ENCODE measurements around the gene TMED8. TPM values are rescaled to one million over a fixed set of nuclear protein-coding genes. Genes with fewer than 3 reads are reported as not detected.

Gene TMED8
- total RNA-seq, 1 experiment from 2014 or later: 42.6 TPM

DNA sequence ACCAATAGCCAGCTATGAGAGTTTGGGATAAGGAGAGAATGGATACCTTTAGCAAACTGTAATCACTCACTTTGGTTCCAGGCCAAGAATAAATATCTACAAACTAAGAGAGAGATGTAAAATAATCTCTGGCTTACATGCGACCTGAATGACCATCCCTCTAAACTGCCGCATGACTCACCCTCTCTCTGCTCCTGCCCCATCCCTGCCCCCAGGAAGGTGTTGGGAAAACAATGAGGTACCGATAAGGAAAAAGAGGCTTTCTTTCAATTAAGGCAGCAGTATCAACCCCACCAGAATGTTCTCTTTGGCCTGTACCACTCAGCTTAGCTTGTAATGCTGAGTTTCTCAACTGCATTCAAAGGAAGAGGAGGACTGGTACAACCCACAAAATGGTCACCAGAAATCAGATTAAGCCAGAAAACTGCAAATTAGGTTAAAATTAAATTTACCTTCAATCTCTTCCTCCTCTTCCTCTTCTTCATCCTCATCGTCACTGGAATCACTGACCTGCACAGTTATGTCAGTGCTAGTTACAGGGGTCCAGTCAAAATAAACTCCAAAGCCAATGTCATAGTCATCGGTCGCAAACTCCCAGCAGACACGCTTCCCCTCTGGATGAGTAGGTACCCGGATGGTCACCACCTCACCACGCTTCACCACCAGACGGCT lies 34.0 kb downstream of the TMED8 start:
- no peaks in the 10 kb centered on the region for H4K20me1 ChIP-seq (ENCODE audit: insufficient read depth)
- DNase-seq: no peak
- no peak overlapping the region for H2AFZ ChIP-seq
- H3K4me2 ChIP-seq: no peak overlapping the region
- H3K4me1 ChIP-seq (replicated peaks; ENCODE audit: insufficient read depth): no peaks in the 10 kb centered on the region
- no TSS peak for BruUV-seq (replicated peaks)
- no peaks in the 10 kb centered on the region for H3K9me2 ChIP-seq (ENCODE audit: insufficient read depth)
- intact Hi-C loops (cut with micrococcal nuclease; ENCODE audit: unreplicated experiment): no loop called here
- H3K4me3 ChIP-seq: no peak overlapping the region
- H3F3A ChIP-seq (ENCODE audit: insufficient read depth, low read depth): peaks cover 3% of the 10 kb centered on the region; the same call in 1 of the 2 replicates
- no peaks in the 10 kb centered on the region for H3K9me3 ChIP-seq (ENCODE audit: insufficient read depth, low read depth)
- ChIA-PET CTCF (no interaction called here), POLR2A (ENCODE audit: unreplicated experiment) (interaction anchor here (0.7 kb wide), 1 partner anchor 560 kb away, joined by 5 read pairs; no protein-coding TSS in a partner anchor)
- TF ChIP-seq, protein P1, sequence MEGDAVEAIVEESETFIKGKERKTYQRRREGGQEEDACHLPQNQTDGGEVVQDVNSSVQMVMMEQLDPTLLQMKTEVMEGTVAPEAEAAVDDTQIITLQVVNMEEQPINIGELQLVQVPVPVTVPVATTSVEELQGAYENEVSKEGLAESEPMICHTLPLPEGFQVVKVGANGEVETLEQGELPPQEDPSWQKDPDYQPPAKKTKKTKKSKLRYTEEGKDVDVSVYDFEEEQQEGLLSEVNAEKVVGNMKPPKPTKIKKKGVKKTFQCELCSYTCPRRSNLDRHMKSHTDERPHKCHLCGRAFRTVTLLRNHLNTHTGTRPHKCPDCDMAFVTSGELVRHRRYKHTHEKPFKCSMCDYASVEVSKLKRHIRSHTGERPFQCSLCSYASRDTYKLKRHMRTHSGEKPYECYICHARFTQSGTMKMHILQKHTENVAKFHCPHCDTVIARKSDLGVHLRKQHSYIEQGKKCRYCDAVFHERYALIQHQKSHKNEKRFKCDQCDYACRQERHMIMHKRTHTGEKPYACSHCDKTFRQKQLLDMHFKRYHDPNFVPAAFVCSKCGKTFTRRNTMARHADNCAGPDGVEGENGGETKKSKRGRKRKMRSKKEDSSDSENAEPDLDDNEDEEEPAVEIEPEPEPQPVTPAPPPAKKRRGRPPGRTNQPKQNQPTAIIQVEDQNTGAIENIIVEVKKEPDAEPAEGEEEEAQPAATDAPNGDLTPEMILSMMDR (conservative IDR thresholded peaks at IDR 0.05): no peak
- TF ChIP-seq EZH2 (IDR thresholded peaks at IDR 0.05; ENCODE audit: low read depth): no peak
- H3K79me2 ChIP-seq (ENCODE audit: low read depth): no peaks in the 10 kb centered on the region
- H3K36me3 ChIP-seq (ENCODE audit: low read depth): no peaks in the 10 kb centered on the region
- no peaks in the 10 kb centered on the region for H3K27me3 ChIP-seq (ENCODE audit: insufficient read depth, low read depth)
- H3K27ac ChIP-seq: no peak overlapping the region

DNA sequence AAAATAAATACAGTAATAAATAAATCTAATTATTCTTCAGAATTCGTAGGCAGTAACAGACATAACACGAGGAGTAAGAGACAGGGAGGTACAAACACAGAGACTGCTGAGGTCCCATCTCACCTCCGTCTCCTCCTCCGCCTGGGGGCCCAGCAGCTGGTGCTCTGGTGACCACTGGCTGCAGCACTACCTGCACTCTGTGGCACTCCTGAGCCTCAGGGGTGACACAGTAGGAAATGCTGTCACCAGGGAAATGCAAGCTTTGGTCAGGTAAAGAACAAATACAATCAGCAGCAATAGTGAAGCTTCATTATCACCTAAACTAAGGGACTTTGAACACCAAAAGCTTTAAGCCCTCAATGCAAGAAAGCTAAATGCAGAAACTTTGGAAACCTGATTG lies 36.5 kb downstream of the TMED8 start:
- Histone ChIP-seq H3K27ac (no peak overlapping the region), H3K4me2 (no peak overlapping the region), H3K9me3 (ENCODE audit: insufficient read depth, low read depth) (no peaks in the 10 kb centered on the region), H3K79me2 (ENCODE audit: low read depth) (no peaks in the 10 kb centered on the region), H3K4me1 (replicated peaks; ENCODE audit: insufficient read depth) (no peaks in the 10 kb centered on the region), H3K27me3 (ENCODE audit: insufficient read depth, low read depth) (no peaks in the 10 kb centered on the region), H4K20me1 (ENCODE audit: insufficient read depth) (no peaks in the 10 kb centered on the region), H2AFZ (no peak overlapping the region), H3F3A (ENCODE audit: insufficient read depth, low read depth) (peaks cover 3% of the 10 kb centered on the region; the same call in 1 of the 2 replicates), H3K4me3 (no peak overlapping the region), H3K9me2 (ENCODE audit: insufficient read depth) (no peaks in the 10 kb centered on the region), H3K36me3 (ENCODE audit: low read depth) (no peaks in the 10 kb centered on the region)
- POLR2A ChIA-PET (ENCODE audit: unreplicated experiment): no interaction called here
- intact Hi-C loops (cut with micrococcal nuclease; ENCODE audit: unreplicated experiment): no loop called here
- CTCF ChIA-PET: interaction anchor here (0.7 kb wide), 1 partner anchor 36 kb away, joined by 6 read pairs; the partner anchor contains the start of gene TMED8
- no peak for DNase-seq
- TF ChIP-seq, protein P1 (conservative IDR thresholded peaks at IDR 0.05): no peak
- TF ChIP-seq EZH2 (IDR thresholded peaks at IDR 0.05; ENCODE audit: low read depth): no peak
- BruUV-seq (replicated peaks): no TSS peak

DNA sequence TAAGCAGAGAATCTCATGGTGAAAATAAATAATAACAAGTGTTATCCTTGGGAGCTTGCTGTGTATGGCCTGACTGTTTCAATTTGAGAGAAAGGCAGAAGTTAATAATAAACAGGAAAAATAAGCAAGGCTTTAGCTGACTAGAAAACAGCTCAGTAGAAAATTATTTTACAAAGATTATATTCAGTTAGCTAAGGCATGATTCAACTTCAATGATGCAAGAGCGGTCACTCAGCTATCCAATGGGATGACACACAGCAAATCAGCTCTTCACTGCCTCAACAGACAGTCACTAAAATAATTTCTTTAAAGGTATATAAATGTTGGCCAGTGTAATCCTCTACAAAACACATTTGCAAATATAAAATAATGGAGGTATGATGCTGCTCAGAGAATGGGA lies 37.5 kb downstream of the TMED8 start:
- BruUV-seq (replicated peaks): no TSS peak
- peaks cover 6% of the 10 kb centered on the region; the same call in 1 of the 2 replicates for H3F3A ChIP-seq (ENCODE audit: insufficient read depth, low read depth)
- no peaks in the 10 kb centered on the region for H4K20me1 ChIP-seq (ENCODE audit: insufficient read depth)
- intact Hi-C loops (cut with micrococcal nuclease; ENCODE audit: unreplicated experiment): no loop called here
- no peaks in the 10 kb centered on the region for H3K4me1 ChIP-seq (replicated peaks; ENCODE audit: insufficient read depth)
- POLR2A ChIA-PET (ENCODE audit: unreplicated experiment): no interaction called here
- DNase-seq: no peak
- H3K27ac ChIP-seq: 0 out of 2 replicates have a peak overlapping the region, but pooled peaks have one; percentile 8
- H3K4me2 ChIP-seq: no peak overlapping the region
- H3K9me3 ChIP-seq (ENCODE audit: insufficient read depth, low read depth): no peaks in the 10 kb centered on the region
- H3K79me2 ChIP-seq (ENCODE audit: low read depth): no peaks in the 10 kb centered on the region
- no peaks in the 10 kb centered on the region for H3K36me3 ChIP-seq (ENCODE audit: low read depth)
- H3K4me3 ChIP-seq: no peak overlapping the region
- H3K27me3 ChIP-seq (ENCODE audit: insufficient read depth, low read depth): no peaks in the 10 kb centered on the region
- H3K9me2 ChIP-seq (ENCODE audit: insufficient read depth): no peaks in the 10 kb centered on the region
- TF ChIP-seq EZH2 (IDR thresholded peaks at IDR 0.05; ENCODE audit: low read depth): no peak
- TF ChIP-seq, protein P1 (conservative IDR thresholded peaks at IDR 0.05): no peak
- no peak overlapping the region for H2AFZ ChIP-seq
- CTCF ChIA-PET: no interaction called here

Measured in PC-9 (cell line).